ENCODE measurements around the gene TNNT2.
A peak's percentile ranks its signal among the peaks of the same experiment; 100 is the strongest.

The TNNT2 gene

GRCh38 chr1:201378804-201379203 lies 1.3 kb upstream of the TNNT2 start:
- H3K79me2 ChIP-seq (ENCODE audit: low read length) = no peaks in the 10 kb centered on the region
- peaks cover 39% of the 10 kb centered on the region for H3K27me3 ChIP-seq (ENCODE audit: low read depth, low read length)
- H3K27ac ChIP-seq (ENCODE audit: low read length) = no peak overlapping the region
- no peak overlapping the region for H3K4me2 ChIP-seq (ENCODE audit: low read length)
- no peaks in the 10 kb centered on the region for H3K9me3 ChIP-seq (ENCODE audit: insufficient read depth, low read length)
- H3K4me1 ChIP-seq (ENCODE audit: low read length) = no peaks in the 10 kb centered on the region
- H3K9ac ChIP-seq (ENCODE audit: low read length) = no peak overlapping the region
- no peak overlapping the region for H3K4me3 ChIP-seq (ENCODE audit: low read length)
- no peaks in the 10 kb centered on the region for H3K36me3 ChIP-seq (replicated peaks; ENCODE audit: low read depth, low read length)
- no peak for TF ChIP-seq CTCF (IDR thresholded peaks at IDR 0.05; ENCODE audit: low read depth, low read length)
- no peak for TF ChIP-seq EZH2phosphoT487 (IDR thresholded peaks at IDR 0.05; ENCODE audit: low read depth)
- no peak overlapping the region for H2AFZ ChIP-seq (ENCODE audit: low read depth, low read length)
- no peaks in the 10 kb centered on the region for H4K20me1 ChIP-seq (ENCODE audit: insufficient read depth, low read length)

GRCh38 chr1:201376464-201377374 lies 761 bp downstream of the TNNT2 start:
- peak; percentile 40 for TF ChIP-seq CTCF (IDR thresholded peaks at IDR 0.05; ENCODE audit: low read depth, low read length)
- no peak for TF ChIP-seq EZH2phosphoT487 (IDR thresholded peaks at IDR 0.05; ENCODE audit: low read depth)
- Histone ChIP-seq H3K4me2 (ENCODE audit: low read length) (no peak overlapping the region), H3K27ac (ENCODE audit: low read length) (no peak overlapping the region), H4K20me1 (ENCODE audit: insufficient read depth, low read length) (no peaks in the 10 kb centered on the region), H3K4me1 (ENCODE audit: low read length) (no peaks in the 10 kb centered on the region), H3K36me3 (replicated peaks; ENCODE audit: low read depth, low read length) (no peaks in the 10 kb centered on the region), H3K27me3 (ENCODE audit: low read depth, low read length) (peaks cover 53% of the 10 kb centered on the region), H2AFZ (ENCODE audit: low read depth, low read length) (no peak overlapping the region), H3K9me3 (ENCODE audit: insufficient read depth, low read length) (no peaks in the 10 kb centered on the region), H3K4me3 (ENCODE audit: low read length) (no peak overlapping the region), H3K79me2 (ENCODE audit: low read length) (no peaks in the 10 kb centered on the region), H3K9ac (ENCODE audit: low read length) (no peak overlapping the region)

GRCh38 chr1:201376107-201376463 lies 1.4 kb downstream of the TNNT2 start:
- Histone ChIP-seq H3K9me3 (ENCODE audit: insufficient read depth, low read length) (no peaks in the 10 kb centered on the region), H4K20me1 (ENCODE audit: insufficient read depth, low read length) (no peaks in the 10 kb centered on the region), H3K27me3 (ENCODE audit: low read depth, low read length) (peaks cover 59% of the 10 kb centered on the region), H3K79me2 (ENCODE audit: low read length) (no peaks in the 10 kb centered on the region), H2AFZ (ENCODE audit: low read depth, low read length) (no peak overlapping the region), H3K4me2 (ENCODE audit: low read length) (no peak overlapping the region), H3K4me1 (ENCODE audit: low read length) (no peaks in the 10 kb centered on the region), H3K9ac (ENCODE audit: low read length) (no peak overlapping the region), H3K4me3 (ENCODE audit: low read length) (no peak overlapping the region), H3K27ac (ENCODE audit: low read length) (no peak overlapping the region), H3K36me3 (replicated peaks; ENCODE audit: low read depth, low read length) (no peaks in the 10 kb centered on the region)
- TF ChIP-seq CTCF (IDR thresholded peaks at IDR 0.05; ENCODE audit: low read depth, low read length) (no peak), EZH2phosphoT487 (IDR thresholded peaks at IDR 0.05; ENCODE audit: low read depth) (no peak)

- Histone ChIP-seq H3K4me3 (ENCODE audit: low read length) (no peak overlapping the region), H4K20me1 (ENCODE audit: insufficient read depth, low read length) (no peaks in the 10 kb centered on the region), H3K9ac (ENCODE audit: low read length) (no peak overlapping the region), H3K79me2 (ENCODE audit: low read length) (no peaks in the 10 kb centered on the region), H3K9me3 (ENCODE audit: insufficient read depth, low read length) (no peaks in the 10 kb centered on the region), H3K27ac (ENCODE audit: low read length) (no peak overlapping the region), H3K27me3 (ENCODE audit: low read depth, low read length) (peaks cover 68% of the 10 kb centered on the region), H3K4me2 (ENCODE audit: low read length) (no peak overlapping the region), H2AFZ (ENCODE audit: low read depth, low read length) (no peak overlapping the region), H3K4me1 (ENCODE audit: low read length) (no peaks in the 10 kb centered on the region), H3K36me3 (replicated peaks; ENCODE audit: low read depth, low read length) (no peaks in the 10 kb centered on the region)
- TF ChIP-seq EZH2phosphoT487 (IDR thresholded peaks at IDR 0.05; ENCODE audit: low read depth) = no peak
- TF ChIP-seq CTCF (IDR thresholded peaks at IDR 0.05; ENCODE audit: low read depth, low read length) = no peak
Observed at GRCh38 chr1:201375169-201375568, 2.3 kb downstream of the TNNT2 start.

All from OCI-LY3 (cell line).